GM19467 (cell line): ENCODE data around the gene SPIN3.
A peak's percentile ranks its signal among the peaks of the same experiment; 100 is the strongest.
"Not testable (repeated sequence)": the region's sequence is repeated elsewhere in the genome, so short reads cannot be mapped to it uniquely, and the experiment has no call there.

Experiments used
- ATAC-seq: cut with Tn5 transposase; IDR thresholded peaks from one replicate; pipeline ENCODE4 v1.9.1; 2021; ENCODE audit warnings: mild to moderate bottlenecking, moderate library complexity; ENCODE audit not compliant: unreplicated experiment

SPIN3 gene

DNA sequence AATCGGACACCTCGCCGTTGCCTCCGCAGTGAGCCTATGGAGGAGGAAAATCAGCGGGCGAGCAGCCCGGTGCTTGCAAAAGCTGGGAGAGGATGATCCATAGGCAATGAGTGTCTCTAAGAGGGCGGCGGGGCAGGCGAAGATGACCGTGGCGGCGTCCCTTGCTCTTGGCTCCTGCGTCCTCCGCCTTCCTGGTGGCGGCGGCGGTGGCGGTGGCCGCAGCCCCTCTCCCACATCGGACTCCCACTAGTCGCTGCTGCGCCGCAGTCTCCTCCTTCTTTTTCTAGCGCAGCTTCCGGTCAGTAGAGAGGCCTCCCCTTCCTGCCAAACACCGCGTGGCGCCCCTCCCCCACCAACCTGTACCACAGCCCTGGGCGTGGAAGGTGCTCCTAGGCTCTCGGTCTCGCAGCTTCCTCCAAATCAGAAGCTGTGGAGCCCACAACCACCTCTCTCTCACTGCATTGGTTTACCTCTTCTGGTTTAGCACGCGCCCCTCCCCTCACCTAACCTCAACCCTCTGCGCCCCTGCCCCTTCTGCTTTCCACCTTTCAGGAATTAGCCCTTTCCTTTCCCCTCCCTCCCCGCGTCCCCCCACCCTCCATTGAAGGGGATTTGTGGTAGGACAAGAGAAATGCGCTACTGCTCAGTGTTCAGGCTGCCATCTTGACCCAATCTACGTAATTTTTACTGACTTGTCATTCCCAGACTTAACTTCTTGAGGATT is at the start of gene SPIN3:
TSS of gene SPIN3 (minus strand) at position 271 of the 724 bp plus-strand sequence. CDS start 594 bp downstream, outside the sequence.
- ATAC-seq, result peak; percentile 96

DNA sequence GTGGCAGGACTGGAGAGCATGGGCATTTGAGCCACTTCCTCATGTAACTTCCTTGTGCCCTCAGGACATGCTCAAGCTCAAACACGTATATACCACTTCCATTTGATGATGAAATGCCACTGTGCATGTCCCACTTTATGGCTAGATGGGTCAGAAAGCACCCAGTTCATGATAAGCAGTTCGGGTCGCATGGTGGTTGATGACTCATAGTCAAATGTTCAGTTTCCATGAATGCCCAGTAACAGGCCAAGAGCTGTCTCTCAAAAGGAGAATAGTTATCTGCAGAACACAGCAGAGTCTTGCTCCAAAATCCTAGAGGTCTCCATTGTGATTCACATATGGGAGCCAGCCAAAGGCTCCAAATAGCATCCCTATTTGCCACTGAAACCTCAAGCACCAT is 48.9 kb upstream of the SPIN3 start:
- no peak for ATAC-seq

DNA sequence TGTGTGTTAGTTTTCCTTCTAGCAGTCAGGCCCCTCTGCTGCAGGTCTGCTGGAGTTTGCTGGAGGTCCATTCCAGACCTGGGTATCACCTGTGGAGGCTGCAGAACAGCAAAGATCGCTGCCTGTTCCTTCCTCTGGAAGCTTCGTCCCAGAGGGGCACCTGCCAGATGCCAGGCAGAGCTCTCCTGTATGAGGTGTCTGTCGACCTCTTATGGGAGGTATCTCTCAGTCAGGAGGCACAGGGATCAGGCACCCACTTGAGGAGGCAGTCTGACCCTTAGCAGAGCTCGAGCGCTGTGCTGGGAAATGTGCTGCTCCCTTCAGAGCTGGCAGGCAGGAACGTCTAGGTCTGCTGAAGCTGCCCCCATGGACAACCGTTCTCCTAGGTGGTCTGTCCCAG is 41.9 kb upstream of the SPIN3 start:
- not testable (repeated sequence) for ATAC-seq

DNA sequence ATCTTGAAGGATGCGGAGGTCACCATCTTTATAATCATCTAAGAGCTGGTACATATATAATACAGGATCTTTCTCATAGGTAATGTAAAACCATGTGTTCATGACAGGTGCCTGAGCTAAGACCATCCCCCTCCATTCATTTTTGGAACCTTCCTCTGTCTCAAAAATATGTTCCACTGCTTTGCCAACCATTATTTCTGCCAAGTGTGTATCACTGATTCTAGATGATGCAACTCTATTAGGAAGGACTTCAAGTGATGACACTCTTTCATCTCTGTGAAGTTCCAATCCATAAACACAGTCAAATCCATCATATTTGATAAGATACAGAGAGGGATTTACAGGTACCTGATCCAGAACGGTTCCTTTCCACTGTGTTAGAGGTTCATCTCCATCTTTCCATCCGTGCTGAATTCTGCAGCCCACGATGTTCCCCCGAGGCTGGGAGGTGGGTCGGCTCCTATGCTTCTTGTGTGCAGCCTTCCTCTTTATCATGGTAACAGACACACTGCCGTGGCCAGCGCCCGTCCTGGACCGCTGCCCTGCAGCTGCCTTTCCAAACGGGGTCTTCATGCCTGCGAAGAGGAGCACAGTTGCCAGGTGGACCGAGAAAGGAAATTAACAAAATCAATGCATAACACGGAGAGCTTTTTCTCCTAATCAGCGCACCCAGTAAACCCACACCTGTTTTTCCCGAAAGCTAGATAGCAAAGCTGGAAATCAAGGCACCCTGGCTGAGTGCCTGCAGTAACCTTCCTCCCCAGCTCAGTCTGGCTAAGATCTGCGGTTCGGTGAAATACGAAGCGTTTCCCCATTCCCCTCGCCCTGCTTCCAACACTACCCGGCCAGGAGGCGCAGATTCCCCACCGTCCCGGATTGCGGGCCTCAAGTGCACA is 718 bp downstream of the SPIN3 start:
- ATAC-seq, result no peak

DNA sequence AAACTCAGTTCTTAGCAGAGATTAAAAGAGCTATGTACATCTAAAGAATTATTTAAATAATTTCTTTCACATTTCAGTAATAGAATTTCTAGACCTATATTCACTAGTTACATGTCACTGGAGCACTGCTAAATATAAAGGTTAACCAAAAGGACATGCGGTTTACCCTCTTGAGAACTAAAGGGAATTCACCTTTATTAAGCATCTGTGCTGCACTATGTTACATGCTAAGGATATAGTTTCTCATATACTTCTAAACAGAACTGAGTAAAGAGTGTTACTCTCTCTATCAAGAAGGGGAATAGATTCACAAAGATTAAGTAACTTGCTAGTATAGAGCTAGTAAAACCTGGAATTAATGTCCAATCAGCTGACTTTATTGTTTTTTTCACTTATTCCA is 7.6 kb downstream of the SPIN3 start:
- ATAC-seq, result no peak

DNA sequence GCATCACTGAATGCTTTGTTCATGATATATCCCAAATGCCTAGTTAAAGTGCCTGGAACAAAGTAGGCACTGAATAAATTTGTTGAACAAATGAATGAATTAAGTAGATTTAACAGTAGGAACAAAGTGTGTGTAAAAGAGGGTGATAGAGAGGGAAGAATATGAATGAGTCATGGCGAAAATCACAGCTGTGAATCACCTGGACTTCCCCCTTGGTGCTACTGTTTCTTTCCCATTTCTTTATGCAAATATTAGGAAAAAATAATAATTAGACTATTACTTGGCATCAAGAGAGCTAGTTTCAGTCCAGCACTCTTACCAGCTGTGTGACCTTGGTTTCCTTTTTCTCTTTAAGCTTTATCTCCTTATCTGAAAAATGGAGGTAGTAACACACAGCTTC is 9.2 kb downstream of the SPIN3 start:
- ATAC-seq, result no peak

DNA sequence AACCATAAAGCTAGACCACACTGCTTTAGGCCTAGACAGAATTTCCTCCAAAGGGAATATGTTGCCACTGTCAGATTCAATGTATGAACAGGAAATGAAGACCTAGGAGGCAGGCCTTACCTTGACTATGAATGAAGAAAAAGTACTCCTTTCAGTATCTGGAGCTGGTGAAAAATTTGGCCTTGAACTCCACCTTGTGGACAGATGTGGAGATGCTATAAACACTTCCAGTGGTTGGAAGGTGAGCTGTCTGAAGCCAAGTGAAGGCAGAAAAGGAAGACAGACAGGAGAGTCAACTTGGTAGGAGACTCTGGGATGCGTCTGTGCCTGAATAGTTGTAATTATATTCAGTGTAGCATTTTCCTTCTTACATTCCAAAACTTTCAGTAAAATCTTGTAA is 17.2 kb downstream of the SPIN3 start:
- peak; percentile 83 for ATAC-seq

DNA sequence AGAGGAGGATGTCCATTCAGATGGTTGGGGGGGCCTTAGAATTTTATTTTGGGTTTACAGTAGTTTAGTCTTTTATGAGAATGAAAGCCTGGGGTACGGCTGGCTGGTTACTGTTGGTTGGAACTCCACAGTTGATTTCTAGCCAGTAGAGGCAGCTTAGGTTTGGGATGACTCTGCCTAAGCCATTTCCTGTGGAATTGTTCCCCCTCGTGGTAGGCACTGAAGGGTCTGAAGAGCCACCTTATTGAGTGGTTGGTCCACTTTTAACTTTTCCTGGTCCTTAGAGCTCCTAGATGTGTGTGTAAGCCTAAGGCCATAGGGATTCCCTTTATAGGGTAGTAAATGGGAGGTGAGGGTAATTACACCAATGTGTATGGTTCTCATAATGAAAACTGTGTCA is 19.7 kb downstream of the SPIN3 start:
- no peak for ATAC-seq

DNA sequence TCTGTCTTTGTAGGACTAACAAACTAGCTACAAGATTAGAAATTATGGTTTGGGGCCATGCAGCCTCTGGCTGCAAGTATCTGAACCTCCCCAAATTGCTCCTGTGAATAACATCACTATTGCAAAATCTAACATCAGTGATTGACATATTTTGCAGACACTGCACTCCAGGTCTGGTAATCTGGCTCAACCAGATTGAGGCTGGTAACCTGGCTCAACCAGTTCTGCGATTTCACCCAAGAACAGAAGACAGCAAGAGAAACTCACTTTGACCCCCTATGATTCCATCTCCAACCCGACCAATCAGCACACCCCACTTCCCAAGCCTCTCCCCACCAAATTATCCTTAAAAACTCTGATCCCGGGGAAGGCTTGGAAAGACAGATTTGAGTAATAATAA is 20.9 kb downstream of the SPIN3 start:
- ATAC-seq, result no peak

DNA sequence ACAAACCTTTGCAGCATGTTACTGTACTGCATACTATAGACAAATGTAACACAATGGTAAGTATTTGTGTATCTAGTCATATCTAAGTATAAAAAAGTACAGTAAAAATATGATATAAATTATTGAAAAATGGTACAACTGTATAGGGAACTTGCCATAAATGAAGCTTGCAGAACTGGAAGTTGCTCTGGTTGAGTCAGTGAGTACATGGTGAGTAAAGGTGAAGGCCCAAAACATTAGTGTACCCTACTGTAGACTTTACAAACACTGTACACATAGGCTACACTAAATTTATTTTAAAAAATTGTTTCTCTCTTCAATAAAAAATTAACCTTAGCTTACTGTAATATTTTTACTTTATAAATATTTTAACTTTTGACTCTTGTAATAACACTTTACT is 25.8 kb downstream of the SPIN3 start:
- ATAC-seq, result no peak

DNA sequence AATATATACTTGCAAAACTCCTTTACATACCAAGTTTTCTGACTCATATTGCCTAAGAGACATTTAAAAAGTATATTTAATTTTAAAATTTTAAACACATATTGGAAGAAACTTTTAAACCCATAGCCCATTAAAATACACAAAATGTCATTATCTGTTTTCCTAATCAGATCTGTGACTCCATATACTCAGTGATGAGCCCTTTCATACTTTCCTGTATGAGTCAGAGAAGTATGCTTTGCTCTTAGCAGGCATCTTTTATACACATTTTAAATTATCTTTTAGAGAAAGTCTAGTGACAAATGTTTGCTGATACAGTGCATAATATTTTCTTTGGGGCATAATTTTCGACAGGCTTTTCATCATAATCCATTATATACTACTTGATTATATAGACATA is 26.4 kb downstream of the SPIN3 start:
- ATAC-seq, result no peak

DNA sequence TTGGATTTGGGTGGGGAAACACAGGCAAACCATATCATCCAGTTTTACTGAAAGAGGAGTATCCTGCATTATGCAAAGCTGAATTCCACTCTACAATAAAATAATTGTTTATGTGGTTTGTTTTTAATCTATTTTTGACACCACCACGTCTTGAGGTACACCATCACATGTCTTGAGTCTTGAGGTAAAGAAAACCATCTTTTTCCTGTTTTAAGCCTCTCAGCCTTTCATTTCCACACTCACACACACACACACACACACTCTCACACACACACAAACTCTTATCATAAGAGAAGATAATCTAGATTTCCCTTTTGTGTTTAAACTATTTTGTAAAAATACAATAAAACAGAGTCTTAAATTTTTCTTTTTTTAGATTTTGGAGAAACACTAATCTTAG is 32.0 kb downstream of the SPIN3 start:
- ATAC-seq, result no peak

DNA sequence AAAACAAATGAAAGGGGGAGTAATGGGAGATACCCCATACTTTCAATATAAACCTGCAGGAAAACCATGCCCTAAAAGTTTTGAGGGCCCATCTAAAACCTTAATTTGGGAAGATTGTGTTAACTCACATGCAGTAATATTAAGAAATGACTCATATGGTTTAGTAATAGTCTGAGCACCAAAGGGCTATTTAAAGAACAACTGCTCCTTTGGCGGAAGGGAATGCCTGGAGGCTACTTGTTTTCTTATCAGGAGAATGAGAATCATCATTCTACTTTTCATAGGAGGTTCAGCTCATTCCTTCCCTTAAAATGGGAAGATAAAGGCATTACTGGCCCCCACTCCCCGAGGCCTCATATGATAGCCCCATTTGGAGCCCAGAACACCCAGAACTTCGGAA is 47.6 kb downstream of the SPIN3 start:
- ATAC-seq, result no peak

DNA sequence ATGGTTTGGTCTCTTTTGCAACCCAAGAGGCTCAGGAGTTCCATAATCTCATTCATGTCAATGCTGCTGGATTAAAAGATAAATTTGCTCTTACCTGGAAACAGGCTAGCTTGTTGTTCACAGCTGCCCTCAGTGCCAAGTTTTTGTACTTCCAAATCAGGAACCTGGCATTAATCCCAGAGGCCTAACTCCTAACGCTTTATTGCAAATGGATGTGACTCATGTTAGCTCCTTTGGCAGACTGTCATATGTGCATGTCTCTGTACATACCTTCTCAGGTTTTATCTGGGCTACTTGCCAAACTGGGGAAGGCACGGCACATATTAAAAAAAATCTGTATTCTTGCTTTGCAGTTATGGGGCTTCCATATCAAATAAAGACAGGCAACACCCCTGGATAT is 49.1 kb downstream of the SPIN3 start:
- not testable (repeated sequence) for ATAC-seq

DNA sequence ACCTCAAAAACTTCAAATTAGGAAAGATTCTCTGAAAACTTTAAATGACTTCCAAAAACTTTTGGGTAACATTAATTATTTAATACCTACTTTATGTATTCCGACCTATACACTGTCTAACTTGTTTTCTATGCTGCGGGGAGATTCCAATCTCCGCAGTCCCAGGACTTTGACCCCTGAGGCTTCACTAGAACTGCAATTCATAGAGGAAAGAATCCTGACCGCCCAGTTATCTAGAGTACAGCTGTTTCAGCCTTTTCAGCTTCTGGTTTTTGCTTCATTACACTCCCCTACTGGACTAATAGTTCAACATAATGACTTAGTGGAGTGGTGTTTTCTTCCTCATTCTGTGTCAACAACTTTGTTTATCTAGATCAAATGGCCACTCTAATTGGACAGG is 50.1 kb downstream of the SPIN3 start:
- not testable (repeated sequence) for ATAC-seq

DNA sequence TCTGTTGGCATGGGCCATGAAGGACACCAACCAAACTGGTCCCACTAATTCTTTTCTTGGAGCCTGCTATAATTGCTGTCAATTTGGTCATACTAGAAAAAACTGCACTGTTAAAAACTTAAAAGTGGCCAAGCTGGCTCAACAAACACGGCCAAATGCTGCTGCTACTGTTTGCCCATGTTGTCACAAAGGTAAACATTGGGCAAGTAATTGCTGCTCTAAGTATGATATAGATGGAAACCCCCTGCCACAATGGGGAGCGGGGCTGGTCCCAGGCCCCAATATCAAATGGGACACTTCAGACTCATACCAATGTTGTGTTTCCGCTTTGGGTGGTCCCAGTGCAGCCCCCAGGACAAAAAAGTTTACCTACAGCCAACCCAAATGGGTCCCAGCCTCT is 52.1 kb downstream of the SPIN3 start:
- no peak for ATAC-seq
